Kidney epithelial cell (primary cell): ENCODE measurements around the gene NPLOC4. TPM values are rescaled to one million over a fixed set of nuclear protein-coding genes. Genes with fewer than 3 reads are reported as not detected.

Source experiments
- DNase-seq: peaks from one replicate; pipeline ENCODE4 v3.0.0-alpha.2; 2010; ENCODE audit warnings: low read depth
- H3K27me3 ChIP-seq: 2 replicates; pipeline ENCODE4 v1.6.0; 2011; ENCODE audit warnings: low read length; ENCODE audit not compliant: control insufficient read depth, insufficient read depth
- H3K36me3 ChIP-seq: 2 replicates; pipeline ENCODE4 v1.5.1; 2011; ENCODE audit warnings: low read length; ENCODE audit not compliant: control insufficient read depth, insufficient read depth
- H3K4me3 ChIP-seq: 2 replicates; pipeline ENCODE4 v1.5.1; 2011; ENCODE audit warnings: low read depth, mild to moderate bottlenecking, control low read depth, low read length
- CTCF ChIP-seq: IDR thresholded peaks from 2 replicates; pipeline ENCODE4 v1.5.1; 2011; ENCODE audit warnings: mild to moderate bottlenecking, moderate library complexity, low read length, control low read depth, inconsistent platforms; ENCODE audit not compliant: insufficient read depth, poor library complexity, severe bottlenecking
- total RNA-seq: library from RNA; depleted of rRNA; stranded (reverse); fragments of >200 nt; gene quantifications from 2 replicates; pipeline ENCODE4 v1.2.3, GENCODE V29; 2015

The NPLOC4 gene
- total RNA-seq, 1 donor from 2014 or later, result 61.4 TPM

- DNase-seq, result no peak
- H3K27me3 ChIP-seq, result no peaks in the 10 kb centered on the region
- no peak for TF ChIP-seq CTCF
- no peak overlapping the region for H3K4me3 ChIP-seq
- H3K36me3 ChIP-seq, result no peaks in the 10 kb centered on the region
Observed at GRCh38 chr17:81660441-81660840, 23.5 kb upstream of the NPLOC4 start.

- no peaks in the 10 kb centered on the region for H3K36me3 ChIP-seq
- DNase-seq, result no peak
- no peak overlapping the region for H3K4me3 ChIP-seq
- TF ChIP-seq CTCF, result no peak
- H3K27me3 ChIP-seq, result no peaks in the 10 kb centered on the region
Observed at GRCh38 chr17:81659038-81659437, 22.1 kb upstream of the NPLOC4 start.

GRCh38 chr17:81656835-81657234 lies 19.9 kb upstream of the NPLOC4 start:
- Histone ChIP-seq H3K4me3 (no peak overlapping the region), H3K27me3 (no peaks in the 10 kb centered on the region), H3K36me3 (no peaks in the 10 kb centered on the region)
- TF ChIP-seq CTCF, result no peak
- DNase-seq, result no peak

DNA sequence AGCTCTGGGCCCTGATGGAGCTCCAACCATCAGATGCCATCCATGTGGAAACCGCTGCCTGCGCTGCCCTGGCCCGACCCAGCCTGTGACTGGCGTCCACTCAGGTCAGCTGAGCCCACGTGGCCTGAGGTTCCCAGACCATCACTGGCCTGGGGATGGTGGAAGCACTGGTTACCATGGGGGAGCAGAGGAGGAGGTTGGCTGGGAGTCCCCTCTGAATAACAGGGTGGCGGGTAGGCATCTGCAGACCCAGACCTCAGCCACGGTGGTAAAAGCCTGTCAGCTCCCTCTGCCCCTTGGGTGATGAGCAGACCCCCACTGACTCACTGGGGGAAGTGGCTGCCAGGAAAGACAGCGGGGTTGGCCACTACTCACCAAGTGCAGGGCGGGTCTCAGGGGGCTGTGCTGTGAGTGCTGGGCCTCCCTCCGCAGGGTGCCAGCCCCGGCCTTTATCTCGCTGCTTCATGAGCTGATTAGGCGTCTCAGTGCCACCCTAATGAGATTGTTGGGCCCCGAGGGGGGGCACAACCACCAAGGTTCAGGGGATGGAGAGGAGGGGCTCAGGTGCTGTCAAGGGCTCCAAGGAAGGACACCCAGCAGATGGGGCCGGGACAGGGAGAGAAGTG lies 19.3 kb upstream of the NPLOC4 start, which contains the start of gene PDE6G:
Gene PDE6G, minus strand, starts transcription at position 425 of the 626 bp plus-strand sequence. CDS start 3,237 bp downstream, outside the sequence.
- no peak for DNase-seq
- no peak for TF ChIP-seq CTCF
- no peak within 1 kb of the TSS for H3K4me3 ChIP-seq
- no peaks in the 10 kb centered on the region for H3K36me3 ChIP-seq
- H3K27me3 ChIP-seq, result no peaks in the 10 kb centered on the region

DNA sequence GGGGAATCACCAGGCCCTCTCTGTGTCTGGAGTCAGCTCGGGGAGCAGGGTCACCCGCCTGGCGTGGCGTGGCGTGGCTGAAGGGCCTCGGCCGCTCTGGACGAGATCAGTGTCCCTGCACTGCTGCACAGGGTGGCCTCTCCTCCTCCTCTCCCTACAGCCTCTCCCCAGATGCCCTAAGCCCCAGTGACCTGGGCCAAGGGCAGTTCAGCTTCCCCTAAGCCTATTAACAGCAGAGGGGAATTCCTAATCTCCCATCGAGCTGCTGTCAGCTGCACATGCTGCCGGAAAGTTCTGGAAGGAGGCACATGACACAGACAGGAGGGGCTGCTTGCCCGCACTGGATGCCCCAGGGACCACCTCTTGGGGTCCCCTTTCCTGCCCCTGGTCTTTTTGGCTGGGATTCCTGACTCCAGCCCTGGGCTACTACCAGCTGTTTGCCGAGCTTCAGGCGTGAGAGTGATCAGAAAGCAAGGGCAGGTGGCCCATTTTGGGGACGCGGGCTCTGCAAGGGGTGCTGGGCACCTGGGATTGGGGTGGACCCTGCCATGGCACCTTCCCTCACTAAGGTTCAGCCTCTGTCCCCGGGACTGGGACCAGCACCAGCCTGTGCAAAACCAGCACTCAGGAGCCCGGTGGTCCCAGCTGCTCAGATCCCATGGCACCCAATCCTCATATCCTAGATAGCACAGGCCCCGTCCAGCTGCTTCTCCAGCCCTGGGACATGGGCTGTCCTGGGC lies 18.6 kb upstream of the NPLOC4 start:
- no peaks in the 10 kb centered on the region for H3K36me3 ChIP-seq
- H3K27me3 ChIP-seq, result no peaks in the 10 kb centered on the region
- TF ChIP-seq CTCF, result no peak
- no peak for DNase-seq
- H3K4me3 ChIP-seq, result no peak overlapping the region
